ENCODE results near the gene CDC42. TPM values are rescaled to one million over a fixed set of nuclear protein-coding genes. Genes with fewer than 3 reads are reported as not detected.

The CDC42 gene
- total RNA-seq, 1 experiment from 2014 or later = 133 TPM

DNA sequence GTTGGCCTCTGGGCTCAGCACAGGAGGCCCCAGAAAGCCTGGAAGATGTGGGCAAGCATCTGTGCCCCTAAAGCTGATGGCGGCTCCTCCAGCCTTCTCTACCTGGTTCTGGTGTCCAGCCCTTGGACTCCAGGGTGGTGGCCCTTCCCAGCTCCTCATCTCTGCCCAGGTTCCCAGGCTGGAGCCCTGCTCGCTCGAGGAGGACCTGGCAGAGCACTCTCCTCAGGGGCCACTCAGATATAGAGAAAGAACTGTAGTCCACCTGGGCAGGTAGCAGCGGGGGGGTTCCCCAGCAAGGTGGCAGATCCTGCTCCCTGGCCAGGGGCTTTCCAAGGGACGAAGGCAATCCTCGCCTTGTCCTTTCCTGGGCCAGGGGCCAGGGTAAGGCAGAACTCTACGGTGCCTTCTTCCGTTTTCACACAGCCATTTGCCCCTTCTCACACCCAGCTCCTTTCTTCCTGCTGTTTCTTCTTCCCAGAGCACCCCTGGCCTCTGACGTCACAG is 71.4 kb downstream of the CDC42 start:
- TF ChIP-seq, protein P1, sequence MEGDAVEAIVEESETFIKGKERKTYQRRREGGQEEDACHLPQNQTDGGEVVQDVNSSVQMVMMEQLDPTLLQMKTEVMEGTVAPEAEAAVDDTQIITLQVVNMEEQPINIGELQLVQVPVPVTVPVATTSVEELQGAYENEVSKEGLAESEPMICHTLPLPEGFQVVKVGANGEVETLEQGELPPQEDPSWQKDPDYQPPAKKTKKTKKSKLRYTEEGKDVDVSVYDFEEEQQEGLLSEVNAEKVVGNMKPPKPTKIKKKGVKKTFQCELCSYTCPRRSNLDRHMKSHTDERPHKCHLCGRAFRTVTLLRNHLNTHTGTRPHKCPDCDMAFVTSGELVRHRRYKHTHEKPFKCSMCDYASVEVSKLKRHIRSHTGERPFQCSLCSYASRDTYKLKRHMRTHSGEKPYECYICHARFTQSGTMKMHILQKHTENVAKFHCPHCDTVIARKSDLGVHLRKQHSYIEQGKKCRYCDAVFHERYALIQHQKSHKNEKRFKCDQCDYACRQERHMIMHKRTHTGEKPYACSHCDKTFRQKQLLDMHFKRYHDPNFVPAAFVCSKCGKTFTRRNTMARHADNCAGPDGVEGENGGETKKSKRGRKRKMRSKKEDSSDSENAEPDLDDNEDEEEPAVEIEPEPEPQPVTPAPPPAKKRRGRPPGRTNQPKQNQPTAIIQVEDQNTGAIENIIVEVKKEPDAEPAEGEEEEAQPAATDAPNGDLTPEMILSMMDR (IDR thresholded peaks at IDR 0.05; ENCODE audit: unreplicated experiment) = no peak
- Mint-ChIP-seq H3K9me3 (ENCODE audit: unreplicated experiment) (no peaks in the 10 kb centered on the region), H3K27me3 (ENCODE audit: insufficient read depth, unreplicated experiment) (no peaks in the 10 kb centered on the region), H3K27ac (ENCODE audit: low read depth, unreplicated experiment) (no peak overlapping the region), H3K36me3 (ENCODE audit: insufficient read depth, unreplicated experiment) (peaks cover 10% of the 10 kb centered on the region), H3K4me3 (ENCODE audit: unreplicated experiment) (no peak overlapping the region), H3K4me1 (ENCODE audit: insufficient read depth, unreplicated experiment) (no peaks in the 10 kb centered on the region)
- DNase-seq (ENCODE audit: unreplicated experiment) = no peak
- BruUV-seq (replicated peaks) = no TSS peak
- POLR2A ChIA-PET = no interaction called here
- intact Hi-C loops (cut with micrococcal nuclease) = no loop called here
- CTCF ChIA-PET = interaction anchor here (0.5 to 1.1 kb wide), 4 partner anchors 19 to 461 kb away, joined by 3 read pairs; no protein-coding TSS in a partner anchor

DNA sequence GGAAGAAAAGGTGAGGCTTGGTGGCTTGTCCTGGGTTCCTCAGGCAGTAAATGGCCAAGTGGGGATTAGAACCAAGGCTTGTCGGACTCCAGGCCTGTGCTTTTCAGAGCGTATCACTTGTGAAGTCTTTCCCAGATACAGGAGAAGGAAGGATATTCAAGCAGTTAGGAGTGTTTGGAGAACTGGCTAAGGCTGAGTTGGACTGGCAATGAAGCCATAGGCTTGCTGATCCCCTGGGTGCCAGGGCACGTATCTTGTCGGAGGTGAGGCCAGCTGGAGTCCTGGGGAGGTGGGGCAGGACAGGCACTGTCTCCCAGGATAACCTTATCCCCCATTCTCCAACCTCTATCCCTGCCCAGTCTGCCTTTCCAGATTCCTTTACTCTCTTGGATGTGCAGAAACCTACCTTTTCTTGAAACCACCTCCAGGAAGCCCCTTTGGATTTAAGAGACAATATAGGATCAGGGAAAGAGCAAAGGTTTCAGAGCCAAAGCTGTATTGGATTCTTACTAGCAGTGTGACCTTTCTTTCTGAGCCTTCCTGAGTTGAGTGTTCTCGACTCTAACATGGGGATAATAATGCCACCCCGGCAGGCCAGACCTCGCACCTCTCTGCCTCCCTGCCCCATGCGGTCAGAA is 72.2 kb downstream of the CDC42 start:
- H3K4me3 Mint-ChIP-seq (ENCODE audit: unreplicated experiment) = no peak overlapping the region
- intact Hi-C loops (cut with micrococcal nuclease) = no loop called here
- no peaks in the 10 kb centered on the region for H3K27me3 Mint-ChIP-seq (ENCODE audit: insufficient read depth, unreplicated experiment)
- no TSS peak for BruUV-seq (replicated peaks)
- no peaks in the 10 kb centered on the region for H3K9me3 Mint-ChIP-seq (ENCODE audit: unreplicated experiment)
- CTCF ChIA-PET = interaction anchor here (0.5 kb wide), 2 partner anchors 99 to 292 kb away, joined by 3 read pairs; no protein-coding TSS in a partner anchor
- no peak for DNase-seq (ENCODE audit: unreplicated experiment)
- no peak overlapping the region for H3K27ac Mint-ChIP-seq (ENCODE audit: low read depth, unreplicated experiment)
- H3K36me3 Mint-ChIP-seq (ENCODE audit: insufficient read depth, unreplicated experiment) = peaks cover 10% of the 10 kb centered on the region
- POLR2A ChIA-PET = no interaction called here
- TF ChIP-seq, protein P1 (IDR thresholded peaks at IDR 0.05; ENCODE audit: unreplicated experiment) = no peak
- H3K4me1 Mint-ChIP-seq (ENCODE audit: insufficient read depth, unreplicated experiment) = no peaks in the 10 kb centered on the region

DNA sequence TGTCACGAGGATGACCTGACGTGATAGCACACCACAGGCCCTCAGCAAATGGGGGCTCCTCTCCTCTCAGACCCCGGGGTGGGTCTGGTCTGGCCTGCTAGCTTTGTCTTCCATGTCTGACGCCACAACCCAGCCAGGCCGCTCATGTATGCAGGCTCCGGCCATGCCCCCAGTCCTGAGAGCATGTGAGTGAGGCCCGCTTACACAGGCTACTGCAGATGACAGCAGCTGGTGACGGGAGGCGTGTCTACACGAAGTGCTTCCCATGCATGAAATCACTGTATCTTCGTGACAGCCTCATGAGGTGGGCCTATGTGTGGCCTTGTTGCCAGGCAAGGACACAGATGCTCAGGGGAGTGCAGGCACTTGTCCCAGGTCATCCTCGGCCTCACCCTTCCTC is 74.0 kb downstream of the CDC42 start:
- Mint-ChIP-seq H3K4me1 (ENCODE audit: insufficient read depth, unreplicated experiment) (no peaks in the 10 kb centered on the region), H3K9me3 (ENCODE audit: unreplicated experiment) (no peaks in the 10 kb centered on the region), H3K36me3 (ENCODE audit: insufficient read depth, unreplicated experiment) (peaks cover 6% of the 10 kb centered on the region), H3K27me3 (ENCODE audit: insufficient read depth, unreplicated experiment) (no peaks in the 10 kb centered on the region), H3K27ac (ENCODE audit: low read depth, unreplicated experiment) (no peak overlapping the region), H3K4me3 (ENCODE audit: unreplicated experiment) (no peak overlapping the region)
- intact Hi-C loops (cut with micrococcal nuclease) = no loop called here
- POLR2A ChIA-PET = no interaction called here
- BruUV-seq (replicated peaks) = no TSS peak
- TF ChIP-seq, protein P1 (IDR thresholded peaks at IDR 0.05; ENCODE audit: unreplicated experiment) = no peak
- CTCF ChIA-PET = interaction anchor here (0.6 kb wide), 1 partner anchor 28 kb away, joined by 5 read pairs; no protein-coding TSS in a partner anchor
- no peak for DNase-seq (ENCODE audit: unreplicated experiment)

DNA sequence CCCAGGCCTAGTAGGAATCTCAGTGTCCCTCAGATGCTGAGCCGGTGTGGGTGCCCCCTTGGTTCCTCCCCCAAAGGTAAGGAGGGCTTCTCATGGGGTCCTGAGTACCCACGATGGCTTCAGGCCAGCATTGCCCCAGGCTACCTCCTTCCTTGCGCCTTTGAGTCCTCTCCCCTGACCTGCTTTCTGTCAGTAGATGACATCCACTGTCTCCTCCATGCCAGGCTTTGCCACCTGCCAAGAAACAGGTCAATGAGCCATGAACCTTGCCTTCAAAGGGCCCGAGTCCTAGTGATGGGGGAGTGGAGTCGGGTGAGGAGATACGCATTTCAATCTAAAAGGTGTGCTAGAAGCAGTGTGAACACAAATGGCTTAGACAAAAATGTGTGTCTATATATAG is 74.7 kb downstream of the CDC42 start:
- Mint-ChIP-seq H3K27me3 (ENCODE audit: insufficient read depth, unreplicated experiment) (no peaks in the 10 kb centered on the region), H3K27ac (ENCODE audit: low read depth, unreplicated experiment) (no peak overlapping the region), H3K9me3 (ENCODE audit: unreplicated experiment) (no peaks in the 10 kb centered on the region), H3K4me3 (ENCODE audit: unreplicated experiment) (no peak overlapping the region), H3K4me1 (ENCODE audit: insufficient read depth, unreplicated experiment) (no peaks in the 10 kb centered on the region), H3K36me3 (ENCODE audit: insufficient read depth, unreplicated experiment) (peaks cover 6% of the 10 kb centered on the region)
- TF ChIP-seq, protein P1 (IDR thresholded peaks at IDR 0.05; ENCODE audit: unreplicated experiment) = no peak
- no peak for DNase-seq (ENCODE audit: unreplicated experiment)
- CTCF ChIA-PET = interaction anchor here (3.1 kb wide), 1 partner anchor 289 kb away, joined by 11 read pairs; no protein-coding TSS in a partner anchor
- intact Hi-C loops (cut with micrococcal nuclease) = no loop called here
- BruUV-seq (replicated peaks) = no TSS peak
- POLR2A ChIA-PET = interaction anchor here (0.6 to 1.0 kb wide), 2 partner anchors 10 to 307 kb away, joined by 3 read pairs; no protein-coding TSS in a partner anchor
